ENCODE measurements around the gene RNF183.

RNF183 gene

GRCh38 chr9:113340011-113340699, 37.0 kb upstream of the RNF183 start, which contains the start of gene WDR31 (continued):
- TF ChIP-seq ZNF623 (tag by site-specific recombination; IDR thresholded peaks at IDR 0.05): no peak
- TF ChIP-seq, protein P1, sequence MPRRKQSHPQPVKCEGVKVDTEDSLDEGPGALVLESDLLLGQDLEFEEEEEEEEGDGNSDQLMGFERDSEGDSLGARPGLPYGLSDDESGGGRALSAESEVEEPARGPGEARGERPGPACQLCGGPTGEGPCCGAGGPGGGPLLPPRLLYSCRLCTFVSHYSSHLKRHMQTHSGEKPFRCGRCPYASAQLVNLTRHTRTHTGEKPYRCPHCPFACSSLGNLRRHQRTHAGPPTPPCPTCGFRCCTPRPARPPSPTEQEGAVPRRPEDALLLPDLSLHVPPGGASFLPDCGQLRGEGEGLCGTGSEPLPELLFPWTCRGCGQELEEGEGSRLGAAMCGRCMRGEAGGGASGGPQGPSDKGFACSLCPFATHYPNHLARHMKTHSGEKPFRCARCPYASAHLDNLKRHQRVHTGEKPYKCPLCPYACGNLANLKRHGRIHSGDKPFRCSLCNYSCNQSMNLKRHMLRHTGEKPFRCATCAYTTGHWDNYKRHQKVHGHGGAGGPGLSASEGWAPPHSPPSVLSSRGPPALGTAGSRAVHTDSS (tag by site-specific recombination; IDR thresholded peaks at IDR 0.05): no peak
- no peak for TF ChIP-seq ZNF416 (tag by site-specific recombination; IDR thresholded peaks at IDR 0.05)
- TF ChIP-seq ZNF449 (tag by site-specific recombination; IDR thresholded peaks at IDR 0.05): peak; percentile 20; the same call in 1 of the 2 replicates
- TF ChIP-seq ZNF26 (tag by site-specific recombination; IDR thresholded peaks at IDR 0.05): no peak
- no peak for TF ChIP-seq FEZF1 (tag by site-specific recombination; IDR thresholded peaks at IDR 0.05)
- TF ChIP-seq ZNF629 (tag by site-specific recombination; IDR thresholded peaks at IDR 0.05): peak; percentile 74
- TF ChIP-seq ZNF157 (tag by site-specific recombination; IDR thresholded peaks at IDR 0.05): no peak
- no peak for TF ChIP-seq ZNF48 (tag by site-specific recombination; IDR thresholded peaks at IDR 0.05)
- TF ChIP-seq, protein P2, sequence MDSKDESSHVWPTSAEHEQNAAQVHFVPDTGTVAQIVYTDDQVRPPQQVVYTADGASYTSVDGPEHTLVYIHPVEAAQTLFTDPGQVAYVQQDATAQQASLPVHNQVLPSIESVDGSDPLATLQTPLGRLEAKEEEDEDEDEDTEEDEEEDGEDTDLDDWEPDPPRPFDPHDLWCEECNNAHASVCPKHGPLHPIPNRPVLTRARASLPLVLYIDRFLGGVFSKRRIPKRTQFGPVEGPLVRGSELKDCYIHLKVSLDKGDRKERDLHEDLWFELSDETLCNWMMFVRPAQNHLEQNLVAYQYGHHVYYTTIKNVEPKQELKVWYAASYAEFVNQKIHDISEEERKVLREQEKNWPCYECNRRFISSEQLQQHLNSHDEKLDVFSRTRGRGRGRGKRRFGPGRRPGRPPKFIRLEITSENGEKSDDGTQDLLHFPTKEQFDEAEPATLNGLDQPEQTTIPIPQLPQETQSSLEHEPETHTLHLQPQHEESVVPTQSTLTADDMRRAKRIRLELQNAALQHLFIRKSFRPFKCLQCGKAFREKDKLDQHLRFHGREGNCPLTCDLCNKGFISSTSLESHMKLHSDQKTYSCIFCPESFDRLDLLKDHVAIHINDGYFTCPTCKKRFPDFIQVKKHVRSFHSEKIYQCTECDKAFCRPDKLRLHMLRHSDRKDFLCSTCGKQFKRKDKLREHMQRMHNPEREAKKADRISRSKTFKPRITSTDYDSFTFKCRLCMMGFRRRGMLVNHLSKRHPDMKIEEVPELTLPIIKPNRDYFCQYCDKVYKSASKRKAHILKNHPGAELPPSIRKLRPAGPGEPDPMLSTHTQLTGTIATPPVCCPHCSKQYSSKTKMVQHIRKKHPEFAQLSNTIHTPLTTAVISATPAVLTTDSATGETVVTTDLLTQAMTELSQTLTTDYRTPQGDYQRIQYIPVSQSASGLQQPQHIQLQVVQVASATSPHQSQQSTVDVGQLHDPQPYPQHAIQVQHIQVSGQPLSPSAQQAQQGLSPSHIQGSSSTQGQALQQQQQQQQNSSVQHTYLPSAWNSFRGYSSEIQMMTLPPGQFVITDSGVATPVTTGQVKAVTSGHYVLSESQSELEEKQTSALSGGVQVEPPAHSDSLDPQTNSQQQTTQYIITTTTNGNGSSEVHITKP (tag by site-specific recombination; IDR thresholded peaks at IDR 0.05): peak; percentile 68
- TF ChIP-seq, protein P3, sequence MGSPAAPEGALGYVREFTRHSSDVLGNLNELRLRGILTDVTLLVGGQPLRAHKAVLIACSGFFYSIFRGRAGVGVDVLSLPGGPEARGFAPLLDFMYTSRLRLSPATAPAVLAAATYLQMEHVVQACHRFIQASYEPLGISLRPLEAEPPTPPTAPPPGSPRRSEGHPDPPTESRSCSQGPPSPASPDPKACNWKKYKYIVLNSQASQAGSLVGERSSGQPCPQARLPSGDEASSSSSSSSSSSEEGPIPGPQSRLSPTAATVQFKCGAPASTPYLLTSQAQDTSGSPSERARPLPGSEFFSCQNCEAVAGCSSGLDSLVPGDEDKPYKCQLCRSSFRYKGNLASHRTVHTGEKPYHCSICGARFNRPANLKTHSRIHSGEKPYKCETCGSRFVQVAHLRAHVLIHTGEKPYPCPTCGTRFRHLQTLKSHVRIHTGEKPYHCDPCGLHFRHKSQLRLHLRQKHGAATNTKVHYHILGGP (tag by site-specific recombination; IDR thresholded peaks at IDR 0.05): no peak
- TF ChIP-seq ZNF10 (tag by site-specific recombination; IDR thresholded peaks at IDR 0.05): peak; percentile 18; the same call in 1 of the 2 replicates
- TF ChIP-seq ZNF558 (tag by site-specific recombination; IDR thresholded peaks at IDR 0.05): no peak
- TF ChIP-seq, protein P4, sequence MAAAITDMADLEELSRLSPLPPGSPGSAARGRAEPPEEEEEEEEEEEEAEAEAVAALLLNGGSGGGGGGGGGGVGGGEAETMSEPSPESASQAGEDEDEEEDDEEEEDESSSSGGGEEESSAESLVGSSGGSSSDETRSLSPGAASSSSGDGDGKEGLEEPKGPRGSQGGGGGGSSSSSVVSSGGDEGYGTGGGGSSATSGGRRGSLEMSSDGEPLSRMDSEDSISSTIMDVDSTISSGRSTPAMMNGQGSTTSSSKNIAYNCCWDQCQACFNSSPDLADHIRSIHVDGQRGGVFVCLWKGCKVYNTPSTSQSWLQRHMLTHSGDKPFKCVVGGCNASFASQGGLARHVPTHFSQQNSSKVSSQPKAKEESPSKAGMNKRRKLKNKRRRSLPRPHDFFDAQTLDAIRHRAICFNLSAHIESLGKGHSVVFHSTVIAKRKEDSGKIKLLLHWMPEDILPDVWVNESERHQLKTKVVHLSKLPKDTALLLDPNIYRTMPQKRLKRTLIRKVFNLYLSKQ (tag by site-specific recombination; IDR thresholded peaks at IDR 0.05; ENCODE audit: borderline replicate concordance): no peak
- TF ChIP-seq, protein P5, sequence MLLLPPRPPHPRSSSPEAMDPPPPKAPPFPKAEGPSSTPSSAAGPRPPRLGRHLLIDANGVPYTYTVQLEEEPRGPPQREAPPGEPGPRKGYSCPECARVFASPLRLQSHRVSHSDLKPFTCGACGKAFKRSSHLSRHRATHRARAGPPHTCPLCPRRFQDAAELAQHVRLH (tag by site-specific recombination; IDR thresholded peaks at IDR 0.05): 0 out of 2 replicates have a peak, but pooled peaks have one; percentile 52
- TF ChIP-seq ZNF830 (tag by site-specific recombination; IDR thresholded peaks at IDR 0.05; ENCODE audit: low read depth): no peak
- TF ChIP-seq ZNF560 (tag by site-specific recombination; IDR thresholded peaks at IDR 0.05; ENCODE audit: borderline replicate concordance): no peak
- no peak for TF ChIP-seq GFI1B (tag by site-specific recombination; IDR thresholded peaks at IDR 0.05)
- no peak for TF ChIP-seq ZNF596 (tag by site-specific recombination; IDR thresholded peaks at IDR 0.05)
- TF ChIP-seq ZNF274 (IDR thresholded peaks at IDR 0.05; ENCODE audit: low read length): no peak
- no peak for TF ChIP-seq ZNF274 (tag by site-specific recombination; IDR thresholded peaks at IDR 0.05; ENCODE audit: borderline replicate concordance)
- TF ChIP-seq, protein P6, sequence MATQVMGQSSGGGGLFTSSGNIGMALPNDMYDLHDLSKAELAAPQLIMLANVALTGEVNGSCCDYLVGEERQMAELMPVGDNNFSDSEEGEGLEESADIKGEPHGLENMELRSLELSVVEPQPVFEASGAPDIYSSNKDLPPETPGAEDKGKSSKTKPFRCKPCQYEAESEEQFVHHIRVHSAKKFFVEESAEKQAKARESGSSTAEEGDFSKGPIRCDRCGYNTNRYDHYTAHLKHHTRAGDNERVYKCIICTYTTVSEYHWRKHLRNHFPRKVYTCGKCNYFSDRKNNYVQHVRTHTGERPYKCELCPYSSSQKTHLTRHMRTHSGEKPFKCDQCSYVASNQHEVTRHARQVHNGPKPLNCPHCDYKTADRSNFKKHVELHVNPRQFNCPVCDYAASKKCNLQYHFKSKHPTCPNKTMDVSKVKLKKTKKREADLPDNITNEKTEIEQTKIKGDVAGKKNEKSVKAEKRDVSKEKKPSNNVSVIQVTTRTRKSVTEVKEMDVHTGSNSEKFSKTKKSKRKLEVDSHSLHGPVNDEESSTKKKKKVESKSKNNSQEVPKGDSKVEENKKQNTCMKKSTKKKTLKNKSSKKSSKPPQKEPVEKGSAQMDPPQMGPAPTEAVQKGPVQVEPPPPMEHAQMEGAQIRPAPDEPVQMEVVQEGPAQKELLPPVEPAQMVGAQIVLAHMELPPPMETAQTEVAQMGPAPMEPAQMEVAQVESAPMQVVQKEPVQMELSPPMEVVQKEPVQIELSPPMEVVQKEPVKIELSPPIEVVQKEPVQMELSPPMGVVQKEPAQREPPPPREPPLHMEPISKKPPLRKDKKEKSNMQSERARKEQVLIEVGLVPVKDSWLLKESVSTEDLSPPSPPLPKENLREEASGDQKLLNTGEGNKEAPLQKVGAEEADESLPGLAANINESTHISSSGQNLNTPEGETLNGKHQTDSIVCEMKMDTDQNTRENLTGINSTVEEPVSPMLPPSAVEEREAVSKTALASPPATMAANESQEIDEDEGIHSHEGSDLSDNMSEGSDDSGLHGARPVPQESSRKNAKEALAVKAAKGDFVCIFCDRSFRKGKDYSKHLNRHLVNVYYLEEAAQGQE (tag by site-specific recombination; IDR thresholded peaks at IDR 0.05): peak; percentile 57
- TF ChIP-seq WT1 (tag by site-specific recombination; IDR thresholded peaks at IDR 0.05): 0 out of 2 replicates have a peak, but pooled peaks have one; percentile 40
- TF ChIP-seq ZNF530 (tag by site-specific recombination; IDR thresholded peaks at IDR 0.05; ENCODE audit: low read depth): no peak

Data from HEK293 (cell line).